Bronchial epithelial cell (primary cell): ENCODE results near the gene PRAME. TPM values are rescaled to one million over a fixed set of nuclear protein-coding genes. Genes with fewer than 3 reads are reported as not detected.

ENCODE experiments used
- DNase-seq: peaks from one replicate; pipeline ENCODE4 v3.0.0-alpha.2; 2010; ENCODE audit warnings: low read depth
- FAIRE-seq: peaks from 2 replicates; lab custom pipeline; 2011; peaks lifted over from hg19 to GRCh38; lab: Jason Lieb, UNC
- H3K27me3 ChIP-seq: 2 replicates; pipeline ENCODE4 v1.5.1; 2011; ENCODE audit warnings: low read length; ENCODE audit not compliant: control insufficient read depth, insufficient read depth
- H3K36me3 ChIP-seq: 2 replicates; pipeline ENCODE4 v1.5.1; 2011; ENCODE audit warnings: low read length; ENCODE audit not compliant: control insufficient read depth, insufficient read depth
- H3K4me3 ChIP-seq: 2 replicates; pipeline ENCODE4 v1.5.1; 2011; ENCODE audit warnings: mild to moderate bottlenecking, low read depth, low read length, control low read depth
- total RNA-seq: library from RNA; depleted of rRNA; stranded (reverse); fragments of >200 nt; gene quantifications from 2 replicates; pipeline ENCODE4 v1.2.1, GENCODE V29; 2014
- TF ChIP-seq, protein P1 (sequence below): IDR thresholded peaks from 2 replicates; pipeline ENCODE4 v1.5.1; 2011; ENCODE audit warnings: mild to moderate bottlenecking, moderate library complexity, low read length, control low read depth, inconsistent platforms; ENCODE audit not compliant: insufficient read depth, severe bottlenecking

The PRAME gene
- total RNA-seq, 1 donor from 2014 or later: not detected

DNA sequence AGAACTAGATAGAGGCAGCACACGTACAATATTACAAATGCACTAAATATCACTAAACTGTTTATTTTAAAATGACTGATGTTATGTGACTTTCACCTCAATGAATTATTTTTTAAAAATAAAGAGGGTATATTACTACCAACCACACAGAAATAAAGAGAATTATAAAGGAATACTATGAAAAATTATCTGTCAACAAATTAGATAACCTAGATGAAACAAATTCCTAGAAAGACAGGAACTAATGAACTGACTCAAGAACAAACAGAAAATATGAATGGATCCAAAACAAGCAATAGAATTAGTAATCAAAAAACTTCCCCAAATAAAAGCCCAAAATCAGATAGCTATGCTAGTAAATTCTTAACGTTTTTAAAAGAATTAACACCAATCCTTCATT is 60.8 kb downstream of the PRAME start:
- H3K4me3 ChIP-seq: no peak overlapping the region
- H3K36me3 ChIP-seq: no peaks in the 10 kb centered on the region
- DNase-seq: no peak
- H3K27me3 ChIP-seq: no peaks in the 10 kb centered on the region
- TF ChIP-seq, protein P1, sequence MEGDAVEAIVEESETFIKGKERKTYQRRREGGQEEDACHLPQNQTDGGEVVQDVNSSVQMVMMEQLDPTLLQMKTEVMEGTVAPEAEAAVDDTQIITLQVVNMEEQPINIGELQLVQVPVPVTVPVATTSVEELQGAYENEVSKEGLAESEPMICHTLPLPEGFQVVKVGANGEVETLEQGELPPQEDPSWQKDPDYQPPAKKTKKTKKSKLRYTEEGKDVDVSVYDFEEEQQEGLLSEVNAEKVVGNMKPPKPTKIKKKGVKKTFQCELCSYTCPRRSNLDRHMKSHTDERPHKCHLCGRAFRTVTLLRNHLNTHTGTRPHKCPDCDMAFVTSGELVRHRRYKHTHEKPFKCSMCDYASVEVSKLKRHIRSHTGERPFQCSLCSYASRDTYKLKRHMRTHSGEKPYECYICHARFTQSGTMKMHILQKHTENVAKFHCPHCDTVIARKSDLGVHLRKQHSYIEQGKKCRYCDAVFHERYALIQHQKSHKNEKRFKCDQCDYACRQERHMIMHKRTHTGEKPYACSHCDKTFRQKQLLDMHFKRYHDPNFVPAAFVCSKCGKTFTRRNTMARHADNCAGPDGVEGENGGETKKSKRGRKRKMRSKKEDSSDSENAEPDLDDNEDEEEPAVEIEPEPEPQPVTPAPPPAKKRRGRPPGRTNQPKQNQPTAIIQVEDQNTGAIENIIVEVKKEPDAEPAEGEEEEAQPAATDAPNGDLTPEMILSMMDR: no peak
- no peak for FAIRE-seq

Other genes with a start within 250 kb of the PRAME start
- 0.26 TPM in 2 replicates for gene ZNF280B, start 50.5 kb downstream of the PRAME start, total RNA-seq
- not detected in 2 replicates for gene ZNF280A, start 39.0 kb downstream of the PRAME start, total RNA-seq
- not detected in 2 replicates for gene GGTLC2, start 85.3 kb upstream of the PRAME start, total RNA-seq